GM18498 (cell line): ENCODE measurements around the gene ZFAND4.
"Not testable (repeated sequence)": the region's sequence is repeated elsewhere in the genome, so short reads cannot be mapped to it uniquely, and the experiment has no call there.

Source experiments
- ATAC-seq: cut with Tn5 transposase; IDR thresholded peaks from one replicate; pipeline ENCODE4 v1.9.1; 2021; ENCODE audit warnings: mild to moderate bottlenecking, moderate library complexity; ENCODE audit not compliant: unreplicated experiment

ZFAND4 gene

DNA sequence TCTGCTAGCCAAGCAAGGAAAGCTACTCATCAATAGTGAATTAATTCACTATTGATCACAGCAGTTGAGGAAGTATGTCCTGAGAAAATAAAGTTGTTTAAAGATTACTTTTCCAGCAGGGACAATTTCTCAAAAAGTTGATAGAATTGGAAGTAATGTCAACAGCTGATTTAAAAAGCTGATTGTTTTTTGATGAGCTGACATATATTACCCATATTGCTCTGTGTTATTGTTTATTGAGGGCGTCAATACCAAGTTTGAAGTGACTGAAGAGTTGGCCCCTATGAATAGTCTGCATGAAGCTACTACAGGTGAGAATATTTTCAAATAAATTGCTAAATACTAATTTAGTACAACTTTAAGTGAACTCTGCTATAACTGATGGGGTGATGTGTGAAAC, 28.0 kb downstream of the ZFAND4 start:
- ATAC-seq, result no peak

DNA sequence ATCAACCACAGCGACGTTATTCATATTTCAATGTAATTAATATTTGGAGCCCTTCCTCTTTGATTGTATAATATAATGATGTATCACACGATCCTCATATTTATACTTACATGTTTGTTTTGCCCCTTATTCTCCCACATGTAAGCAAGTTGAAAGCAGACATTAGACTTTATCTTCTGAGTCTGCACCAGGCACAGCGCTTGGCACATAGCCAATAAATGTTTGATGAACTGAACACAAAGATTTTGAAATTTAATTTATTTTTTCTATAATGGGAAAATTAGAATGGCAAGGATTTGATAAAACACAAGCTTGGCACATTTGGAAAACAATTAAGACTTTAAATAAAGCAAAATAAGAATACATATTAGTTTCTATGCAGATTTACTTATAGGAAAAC, 31.6 kb downstream of the ZFAND4 start:
- no peak for ATAC-seq

DNA sequence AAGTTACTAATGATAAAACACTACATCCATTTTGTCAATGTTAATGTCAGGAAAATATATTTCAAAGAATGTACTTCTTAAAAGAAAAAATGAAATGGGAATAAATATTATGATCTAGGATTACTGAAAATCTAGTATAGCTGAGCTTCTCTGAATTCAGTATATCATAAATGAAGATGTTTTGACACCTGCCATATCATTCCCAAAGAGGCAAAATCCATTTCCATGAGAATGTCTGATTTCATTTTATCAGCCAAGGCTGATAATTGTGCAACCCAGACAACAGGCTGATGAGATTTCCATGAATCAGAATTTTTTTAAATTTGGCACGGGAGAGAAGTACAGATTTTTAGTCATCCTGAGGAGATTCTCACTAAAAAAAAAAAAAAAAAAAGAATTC, 32.5 kb downstream of the ZFAND4 start:
- no peak for ATAC-seq

DNA sequence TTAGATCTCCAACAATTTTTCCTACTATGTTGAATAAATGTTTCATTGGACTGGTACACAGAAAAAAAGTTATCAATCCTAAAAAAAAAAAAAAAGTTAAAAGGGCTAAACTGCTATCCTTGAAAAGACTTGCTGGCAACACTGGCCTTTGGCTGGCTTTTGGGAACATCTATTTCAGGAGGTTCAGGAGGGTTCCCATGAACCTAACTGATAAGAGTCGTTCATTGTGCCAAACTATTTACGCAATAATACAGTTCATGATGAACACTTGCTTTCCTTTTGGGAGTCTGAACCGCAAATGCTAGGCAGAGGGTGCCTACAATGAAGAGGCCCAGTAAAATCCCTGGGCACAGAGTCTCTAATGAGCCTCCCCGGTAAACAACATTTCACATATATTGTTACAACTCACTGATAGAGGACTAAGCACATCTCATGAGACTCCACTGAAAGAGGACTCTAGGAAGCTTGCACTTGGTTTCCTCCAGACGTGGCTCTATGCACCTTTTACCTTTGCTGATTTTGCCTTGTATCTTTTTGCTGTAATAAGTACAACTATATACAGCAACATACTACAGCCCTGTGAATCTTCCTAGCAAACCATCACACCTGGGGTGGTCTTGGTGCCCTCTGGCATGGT, 45.0 kb downstream of the ZFAND4 start:
- ATAC-seq, result no peak

DNA sequence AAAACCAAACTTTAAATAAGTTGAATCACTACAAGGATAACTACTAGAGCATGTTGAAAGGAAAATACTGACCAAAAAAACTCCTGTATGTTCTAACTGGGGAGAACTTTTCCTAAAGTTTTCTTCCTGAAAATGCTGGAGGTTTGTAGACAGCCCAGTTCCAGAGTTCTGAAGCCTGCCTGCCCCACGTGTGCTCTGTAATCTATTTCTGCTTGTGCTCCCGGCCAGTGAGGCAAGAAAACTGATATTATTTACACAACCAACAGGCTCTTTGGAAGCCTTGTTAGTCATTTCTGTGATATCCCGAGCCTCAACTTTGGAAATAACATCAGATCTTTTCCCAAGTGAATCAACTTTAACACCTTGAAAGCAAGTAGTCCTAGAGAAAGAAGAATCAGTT, 46.7 kb downstream of the ZFAND4 start:
- ATAC-seq, result no peak

DNA sequence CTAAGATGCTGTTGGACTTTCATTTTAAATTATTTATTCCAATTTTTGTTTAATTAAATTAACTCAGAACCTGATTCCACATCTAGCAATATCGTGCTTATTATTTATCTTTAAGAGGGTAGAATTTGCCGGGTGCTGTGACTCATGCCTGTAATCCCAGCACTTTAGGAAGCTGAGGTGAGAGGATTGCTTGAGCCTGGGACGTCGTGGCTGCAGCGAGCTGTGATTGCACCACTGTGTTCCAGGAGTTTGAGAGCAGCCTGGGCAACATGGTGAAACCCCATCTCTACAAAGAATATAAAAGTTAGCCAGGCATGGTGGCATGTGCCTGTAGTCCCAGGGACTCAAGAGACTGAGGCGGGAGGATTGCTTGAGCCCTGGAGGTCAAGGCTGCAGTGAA, 47.8 kb downstream of the ZFAND4 start:
- ATAC-seq, result no peak

DNA sequence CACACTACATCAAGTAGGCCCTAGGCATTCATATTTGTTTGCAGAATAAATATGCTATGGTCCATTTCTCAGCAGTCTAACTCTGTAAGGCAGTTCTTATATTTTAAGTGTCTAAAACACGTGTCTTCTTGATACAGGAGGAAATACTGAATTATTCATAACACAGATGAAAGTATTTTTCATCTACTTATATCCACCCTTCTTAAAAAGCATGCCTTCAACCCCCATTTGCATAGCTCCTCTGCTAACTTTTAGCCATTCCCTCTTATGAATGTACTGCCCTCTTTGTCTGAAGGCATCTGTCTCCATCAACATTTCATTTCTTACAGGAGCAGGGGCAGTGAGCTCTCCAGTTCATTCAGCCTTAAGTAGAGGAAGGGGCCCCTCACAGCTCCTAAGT, 57.7 kb downstream of the ZFAND4 start:
- no peak for ATAC-seq

DNA sequence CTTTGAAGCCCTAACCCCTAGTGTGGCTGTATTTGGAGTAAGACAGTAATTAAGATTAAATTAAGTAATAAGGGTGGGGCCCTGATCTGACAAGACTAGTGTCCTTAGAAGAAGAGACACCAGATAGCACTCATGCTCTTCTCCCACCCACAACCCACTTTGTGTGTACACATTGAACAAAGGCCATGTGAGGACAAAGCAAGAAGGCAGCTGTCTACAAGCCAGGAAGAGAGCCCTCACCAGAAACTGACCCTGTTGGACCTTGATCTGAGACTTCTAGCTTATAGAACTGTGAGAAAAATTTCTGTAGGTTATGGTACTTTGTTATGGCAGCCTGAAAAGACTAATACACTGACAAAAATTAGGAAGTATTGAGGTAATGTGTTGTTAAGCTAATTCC, 59.8 kb downstream of the ZFAND4 start:
- no peak for ATAC-seq

DNA sequence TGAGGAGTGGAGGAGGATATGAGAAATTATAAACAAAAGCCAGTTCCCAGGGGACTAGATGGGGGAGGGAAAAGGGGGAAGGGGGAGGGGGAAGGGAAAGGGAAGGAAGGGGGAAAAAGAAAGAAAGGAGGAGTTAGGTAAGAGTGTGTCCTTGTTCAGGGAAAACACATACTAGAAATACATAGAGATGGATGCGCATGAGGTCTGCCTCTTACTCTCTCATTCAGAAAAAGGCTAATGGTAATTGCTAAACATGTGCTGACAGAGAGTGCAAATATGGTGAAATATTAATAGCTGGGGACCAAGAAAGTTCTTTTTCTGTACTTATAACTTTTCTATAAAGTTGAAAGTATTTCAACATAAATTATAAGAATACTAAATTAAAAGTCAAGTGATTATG, 64.5 kb downstream of the ZFAND4 start:
- no peak for ATAC-seq

DNA sequence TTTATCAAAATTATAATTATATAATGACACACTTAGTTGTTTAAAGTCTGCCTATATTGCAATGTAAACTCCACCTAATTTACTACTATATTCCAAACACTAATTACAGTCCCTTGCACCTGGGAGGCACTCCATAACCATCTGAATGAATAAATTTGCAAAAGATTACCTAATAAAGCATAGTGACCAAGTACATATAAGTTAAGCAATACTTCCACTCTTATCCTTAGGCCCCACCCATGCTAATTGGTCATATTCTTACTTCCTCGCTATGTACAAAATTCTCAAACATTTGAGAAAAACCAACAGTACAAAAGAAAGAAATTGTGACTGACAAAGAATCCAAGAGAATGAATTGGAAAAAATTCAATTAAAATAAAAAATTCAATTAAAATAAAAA, 65.3 kb downstream of the ZFAND4 start:
- ATAC-seq, result no peak

DNA sequence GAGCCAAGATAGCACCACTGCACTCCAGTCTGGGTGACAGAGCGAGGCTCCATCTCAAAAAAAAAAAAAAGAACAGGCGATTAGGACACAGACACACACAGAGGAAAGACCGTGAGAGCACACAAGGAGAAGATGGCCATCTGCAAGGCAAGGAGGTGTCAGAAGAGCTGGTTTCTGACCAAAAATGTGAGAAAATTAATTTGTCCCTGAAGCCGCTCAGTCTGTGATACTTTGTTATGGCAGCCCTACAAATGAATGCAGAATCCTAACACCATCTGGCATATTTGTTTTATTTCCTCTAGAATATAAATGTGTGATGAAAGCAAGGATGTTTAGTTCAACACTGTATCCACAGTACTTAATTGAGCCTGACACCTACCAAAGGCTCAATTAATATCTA, 69.7 kb downstream of the ZFAND4 start:
- no peak for ATAC-seq

DNA sequence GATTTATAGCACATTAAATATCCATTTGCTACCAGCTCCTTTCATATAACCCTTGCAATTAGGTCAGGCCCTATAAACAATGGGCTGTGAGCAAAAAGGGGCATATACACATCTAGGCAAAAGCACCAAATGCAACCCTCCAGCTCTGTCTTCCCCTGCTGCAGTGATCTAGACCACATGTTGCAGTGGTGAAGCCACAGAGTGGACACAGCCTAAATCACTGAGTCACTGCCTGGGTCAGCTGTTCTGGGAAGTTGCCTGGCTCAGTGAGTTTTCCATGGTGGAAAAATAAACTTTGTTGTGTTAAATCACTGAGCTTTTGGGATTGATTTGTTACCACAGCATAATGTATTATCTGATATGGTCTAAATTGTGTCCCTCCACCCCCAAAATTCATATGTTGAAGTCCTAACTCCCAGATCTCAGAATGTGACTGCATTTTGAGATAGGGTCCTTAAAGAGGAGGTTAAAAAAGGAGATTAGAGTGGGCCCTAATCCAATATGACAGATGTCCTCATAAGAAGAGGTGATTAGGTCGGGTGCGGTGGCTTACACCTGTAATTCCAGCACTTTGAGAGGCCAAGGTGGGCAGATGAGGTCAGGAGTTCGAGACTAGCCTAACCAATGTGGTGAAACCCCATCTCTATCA, 70.4 kb downstream of the ZFAND4 start:
- no peak for ATAC-seq

DNA sequence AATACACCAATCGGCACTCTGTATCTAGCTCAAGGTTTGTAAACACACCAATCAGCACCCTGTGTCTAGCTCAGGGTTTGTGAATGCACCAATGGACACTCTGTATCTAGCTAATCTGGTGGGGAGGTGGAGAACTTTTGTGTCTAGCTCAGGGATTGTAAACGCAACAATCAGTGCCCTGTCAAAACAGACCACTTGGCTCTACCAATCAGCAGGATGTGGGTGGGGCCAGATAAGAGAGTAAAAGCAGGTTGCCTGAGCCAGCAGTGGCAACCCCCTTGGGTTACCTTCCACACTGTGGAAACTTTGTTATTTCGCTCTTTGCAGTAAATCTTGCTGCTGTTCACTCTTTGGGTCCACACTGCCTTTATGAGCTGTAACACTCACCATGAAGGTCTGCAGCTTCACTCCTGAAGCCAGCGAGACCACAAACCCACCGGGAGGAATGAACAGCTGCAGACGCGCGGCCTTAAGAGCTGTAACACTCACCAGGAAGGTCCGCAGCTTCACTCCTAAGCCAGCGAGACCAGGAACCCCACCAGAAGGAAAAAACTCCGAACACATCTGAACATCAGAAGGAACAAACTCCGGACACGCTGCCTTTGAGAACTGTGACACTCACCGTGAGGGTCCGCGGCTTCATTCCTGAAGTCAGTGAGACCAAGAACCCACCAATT, 71.2 kb downstream of the ZFAND4 start:
- not testable (repeated sequence) for ATAC-seq

DNA sequence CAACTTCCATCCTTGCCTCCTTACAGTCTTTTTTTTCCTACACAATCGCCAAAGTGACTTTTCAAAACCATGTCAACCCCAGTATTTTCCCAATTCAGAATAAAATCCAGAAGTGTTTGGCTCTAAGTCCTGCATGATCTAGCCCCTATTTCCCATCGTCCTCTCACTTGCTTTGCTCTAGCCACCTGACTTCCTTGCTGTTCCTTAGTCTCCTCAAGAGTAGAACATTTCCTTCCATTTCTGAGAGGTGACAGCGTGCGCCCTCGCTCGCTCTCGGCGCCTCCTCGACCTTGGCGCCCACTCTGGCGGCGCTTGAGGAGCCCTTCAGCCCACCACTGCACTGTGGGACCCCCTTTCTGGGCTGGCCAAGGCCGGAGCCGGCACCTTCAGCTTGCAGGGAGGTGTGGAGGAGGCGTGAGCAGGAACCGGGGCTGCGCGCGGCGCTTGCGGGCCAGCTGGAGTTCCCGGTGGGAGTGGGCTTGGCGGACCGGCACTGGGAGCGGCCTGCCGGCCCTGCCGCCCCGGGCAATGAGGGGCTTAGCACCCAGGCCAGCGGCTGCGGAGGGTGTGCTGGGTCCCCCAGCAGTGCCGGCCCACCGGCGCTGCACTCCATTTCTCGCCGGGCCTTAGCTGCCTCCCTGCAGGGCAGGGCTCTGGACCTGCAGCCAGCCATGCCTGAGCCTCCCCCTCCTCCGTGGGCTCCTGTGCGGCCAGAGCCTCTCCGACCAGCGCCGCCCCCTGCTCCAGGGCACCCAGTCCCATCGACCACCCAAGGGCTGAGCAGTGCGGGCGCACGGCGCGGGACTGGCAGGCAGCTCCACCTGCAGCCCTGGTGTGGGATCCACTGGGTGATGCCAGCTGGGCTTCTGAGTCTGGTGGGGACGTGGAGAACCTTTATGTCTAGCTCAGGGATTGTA, 72.0 kb downstream of the ZFAND4 start:
- ATAC-seq, result not testable (repeated sequence)

DNA sequence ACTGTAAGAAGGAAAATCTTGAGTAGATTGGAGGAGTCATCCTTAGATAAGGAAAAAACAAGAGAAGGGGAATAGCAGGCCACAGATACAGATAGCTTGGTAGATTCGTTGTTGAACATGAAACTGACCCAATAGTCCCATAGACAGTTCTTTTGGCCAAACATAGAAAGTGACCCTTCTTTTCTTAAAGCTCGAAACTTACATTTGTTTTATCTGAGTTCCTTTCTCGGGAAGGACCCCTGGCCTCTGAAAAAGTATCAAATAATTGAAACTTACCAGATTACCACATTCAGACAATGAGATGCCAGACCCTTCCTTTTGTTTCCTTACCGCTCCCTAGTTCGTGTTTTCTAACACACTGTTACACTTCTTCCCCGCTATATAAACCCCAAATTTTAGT, 72.9 kb downstream of the ZFAND4 start:
- ATAC-seq, result no peak

DNA sequence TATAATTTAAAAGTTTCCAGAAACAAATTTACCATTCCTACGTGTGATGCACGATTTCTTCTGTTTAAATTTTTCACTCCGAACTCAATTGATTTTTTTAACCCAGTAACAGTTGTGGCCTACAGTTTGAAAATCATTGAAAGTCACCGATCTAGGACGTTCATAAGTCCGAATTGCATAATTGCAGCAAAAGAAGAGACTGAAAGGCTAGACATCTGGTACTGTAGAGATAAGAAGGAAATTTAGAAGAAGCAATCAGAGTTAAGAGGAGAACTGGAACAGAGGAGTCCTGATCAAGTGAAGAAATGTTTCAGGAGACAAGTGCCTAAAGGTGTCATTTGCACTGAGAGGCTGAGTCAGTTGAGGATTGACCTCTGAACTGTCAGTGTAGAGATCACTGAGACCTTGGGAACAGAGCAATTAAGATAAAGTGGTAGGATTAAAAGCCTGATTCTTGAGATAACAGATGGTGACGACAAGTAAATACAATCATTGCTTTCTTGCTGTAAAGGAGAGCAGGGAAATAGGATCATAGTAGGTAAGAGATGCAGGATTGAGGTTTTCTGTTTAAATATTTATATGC, 73.5 kb downstream of the ZFAND4 start:
- ATAC-seq, result no peak

DNA sequence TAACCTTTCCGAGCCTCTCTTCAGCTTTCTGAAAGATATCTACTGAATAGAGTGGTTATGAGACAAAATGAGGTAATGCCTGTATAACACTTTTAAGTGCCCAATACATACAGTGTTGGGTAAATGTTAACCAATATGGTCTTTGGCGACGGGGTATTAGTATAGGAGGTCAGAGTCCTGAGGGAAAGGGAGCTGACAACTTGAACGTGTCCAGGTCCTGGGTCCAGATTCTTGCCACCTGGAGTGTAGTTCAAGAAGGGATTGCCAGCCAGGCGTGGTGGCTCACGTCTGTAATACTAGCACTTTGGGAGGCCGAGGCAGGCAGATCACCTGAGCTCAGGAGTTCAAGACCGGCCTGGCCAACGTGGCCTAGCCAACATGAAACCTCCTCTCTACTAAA, 76.0 kb downstream of the ZFAND4 start:
- ATAC-seq, result no peak

DNA sequence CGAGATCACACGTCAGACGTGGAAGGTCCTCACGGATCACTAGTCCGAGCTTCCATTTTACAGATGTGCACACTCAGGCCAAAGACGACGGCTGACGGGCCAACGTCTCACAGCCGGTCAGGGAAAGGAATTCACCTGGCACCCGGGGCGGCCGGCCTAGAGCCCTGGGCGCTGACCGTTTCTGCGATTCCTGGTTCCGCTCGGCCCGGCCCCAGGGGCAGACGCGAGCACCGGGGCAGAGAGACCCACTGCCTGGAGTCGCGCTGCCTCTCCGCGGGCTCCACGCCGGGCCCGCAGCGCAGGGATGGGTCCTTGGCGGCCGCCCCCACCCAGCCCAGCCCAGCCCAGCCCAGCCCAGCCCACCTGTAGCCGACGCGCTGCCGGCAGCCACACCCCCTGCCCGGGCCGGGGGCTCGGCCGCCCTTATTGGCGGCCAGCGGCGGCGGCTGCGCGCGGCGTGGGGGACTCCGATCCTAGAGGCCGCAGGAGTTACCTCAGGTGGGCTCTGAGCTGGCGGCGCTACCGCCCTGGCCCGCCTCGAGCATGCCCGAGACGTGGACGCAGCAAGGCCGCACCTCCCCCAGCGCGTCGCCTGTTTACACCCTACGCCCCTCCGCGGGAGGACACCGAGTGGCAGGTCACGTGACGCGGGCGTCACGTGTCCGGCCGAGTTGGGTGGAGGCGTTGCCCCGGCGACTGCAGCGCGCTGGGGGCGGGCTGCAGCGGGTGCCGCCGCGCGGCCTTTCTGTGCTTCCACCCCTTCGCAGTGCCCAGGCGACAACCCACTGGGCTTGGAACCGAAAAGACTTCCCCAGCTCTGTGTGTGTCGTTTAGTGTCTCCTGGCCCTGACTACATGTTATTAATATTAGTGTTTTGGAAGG, 78.1 kb downstream of the ZFAND4 start:
- ATAC-seq, result peak; percentile 94

DNA sequence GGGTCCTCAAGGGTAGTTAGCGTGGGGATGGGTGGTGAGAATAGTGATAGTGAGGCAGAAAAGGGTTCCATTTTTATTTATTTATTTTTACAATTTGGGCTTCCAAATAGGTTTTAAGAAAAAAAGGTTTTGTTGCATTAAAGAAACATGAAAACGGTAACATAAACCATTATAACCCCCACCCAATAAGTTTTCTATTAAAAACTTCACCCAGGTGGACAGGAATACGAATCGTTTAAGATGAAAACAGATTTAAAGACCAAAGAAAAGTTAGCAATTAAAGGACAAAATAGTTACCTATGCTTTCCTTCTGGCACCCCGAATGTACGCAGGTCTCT, 78.7 kb downstream of the ZFAND4 start:
- ATAC-seq, result no peak

DNA sequence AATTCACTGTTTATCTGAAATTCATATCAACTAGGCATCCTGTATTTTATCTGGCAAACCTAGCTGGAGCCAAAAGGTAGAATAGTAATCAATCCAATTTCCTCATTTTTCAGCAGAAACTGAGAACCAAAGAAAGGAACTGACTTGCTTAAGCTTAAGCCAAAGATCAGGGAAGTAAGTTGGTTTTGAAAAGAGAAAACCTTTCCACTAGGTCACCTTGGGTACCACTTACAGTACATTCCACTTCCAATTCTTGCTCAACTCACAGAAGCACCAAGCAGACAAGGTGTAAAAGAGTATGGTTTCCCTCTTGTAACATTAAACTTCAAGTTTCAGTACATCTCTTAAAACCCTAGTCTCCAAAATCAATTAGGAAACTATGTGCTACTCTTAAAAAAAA, 79.6 kb downstream of the ZFAND4 start:
- ATAC-seq, result no peak
